ENCODE data around the gene CELF3.
"Not testable (repeated sequence)": the region's sequence is repeated elsewhere in the genome, so short reads cannot be mapped to it uniquely, and the experiment has no call there.

The CELF3 gene

GRCh38 chr1:151739590-151740355 is 23.2 kb upstream of the CELF3 start:
- TF ChIP-seq REST (IDR thresholded peaks at IDR 0.05; ENCODE audit: insufficient replicate concordance, low read depth) (no peak), GABPA (IDR thresholded peaks at IDR 0.05; ENCODE audit: low read depth) (no peak), SPI1 (IDR thresholded peaks at IDR 0.05; ENCODE audit: borderline replicate concordance, low read depth) (no peak), CTCF (IDR thresholded peaks at IDR 0.05; ENCODE audit: insufficient read depth, low read length) (no peak), POLR2AphosphoS5 (IDR thresholded peaks at IDR 0.05; ENCODE audit: low read depth) (no peak)
- DNase-seq (ENCODE audit: low read depth in 1 of 2, low spot score in 1 of 2): no peak
- H3K27me3 ChIP-seq (ENCODE audit: insufficient read depth, poor library complexity, severe bottlenecking): peaks cover under 1% of the 10 kb centered on the region

GRCh38 chr1:151737479-151737878 is 20.9 kb upstream of the CELF3 start:
- H3K4me3 ChIP-seq (replicated peaks; ENCODE audit: insufficient read depth, low read length): no peak overlapping the region
- H3K27me3 ChIP-seq (ENCODE audit: insufficient read depth, poor library complexity, severe bottlenecking): no peaks in the 10 kb centered on the region
- TF ChIP-seq REST (IDR thresholded peaks at IDR 0.05; ENCODE audit: insufficient replicate concordance, low read depth): no peak
- TF ChIP-seq POLR2AphosphoS5 (IDR thresholded peaks at IDR 0.05; ENCODE audit: low read depth): no peak
- TF ChIP-seq SPI1 (IDR thresholded peaks at IDR 0.05; ENCODE audit: borderline replicate concordance, low read depth): no peak
- no peak for TF ChIP-seq GABPA (IDR thresholded peaks at IDR 0.05; ENCODE audit: low read depth)
- TF ChIP-seq CTCF (IDR thresholded peaks at IDR 0.05; ENCODE audit: insufficient read depth, low read length): no peak
- H3K27ac ChIP-seq (replicated peaks): no peak overlapping the region
- DNase-seq (ENCODE audit: low read depth in 1 of 2, low spot score in 1 of 2): no peak

More at GRCh38 chr1:151739590-151740355, 23.2 kb upstream of the CELF3 start:
- no peak overlapping the region for H3K4me3 ChIP-seq (replicated peaks; ENCODE audit: insufficient read depth, low read length)
- H3K27ac ChIP-seq (replicated peaks): no peak overlapping the region

- no peak for DNase-seq (ENCODE audit: low read depth in 1 of 2, low spot score in 1 of 2)
- Histone ChIP-seq H3K4me3 (replicated peaks; ENCODE audit: insufficient read depth, low read length) (no peak overlapping the region), H3K27me3 (ENCODE audit: insufficient read depth, poor library complexity, severe bottlenecking) (no peaks in the 10 kb centered on the region), H3K27ac (replicated peaks) (no peak overlapping the region)
- TF ChIP-seq GABPA (IDR thresholded peaks at IDR 0.05; ENCODE audit: low read depth) (no peak), REST (IDR thresholded peaks at IDR 0.05; ENCODE audit: insufficient replicate concordance, low read depth) (no peak), POLR2AphosphoS5 (IDR thresholded peaks at IDR 0.05; ENCODE audit: low read depth) (no peak), CTCF (IDR thresholded peaks at IDR 0.05; ENCODE audit: insufficient read depth, low read length) (no peak), SPI1 (IDR thresholded peaks at IDR 0.05; ENCODE audit: borderline replicate concordance, low read depth) (no peak)
Measured at GRCh38 chr1:151737026-151737425, 20.4 kb upstream of the CELF3 start.

GRCh38 chr1:151733995-151734394 is 17.4 kb upstream of the CELF3 start:
- H3K4me3 ChIP-seq (replicated peaks; ENCODE audit: insufficient read depth, low read length); DNase-seq (ENCODE audit: low read depth in 1 of 2, low spot score in 1 of 2); H3K27ac ChIP-seq (replicated peaks); H3K27me3 ChIP-seq (ENCODE audit: insufficient read depth, poor library complexity, severe bottlenecking): not testable (repeated sequence)

Measured in HL-60 (cell line).